IPS-20b (cell line): ENCODE data around the gene FDX2.
A peak's percentile ranks its signal among the peaks of the same experiment; 100 is the strongest.

Source experiments
- H3K27ac ChIP-seq: one replicate; pipeline ENCODE4 v1.5.1; 2013; ENCODE audit warnings: low read length
- H3K27me3 ChIP-seq: 2 replicates; pipeline ENCODE4 v1.6.1; 2013; ENCODE audit warnings: mild to moderate bottlenecking, low read length, inconsistent platforms; ENCODE audit not compliant: insufficient read depth
- H3K36me3 ChIP-seq: 2 replicates; pipeline ENCODE4 v1.6.1; 2013; ENCODE audit warnings: low read depth, mild to moderate bottlenecking, inconsistent platforms, low read length, moderate library complexity; ENCODE audit not compliant: insufficient read depth
- H3K4me1 ChIP-seq: 2 replicates; pipeline ENCODE4 v1.6.1; 2013; ENCODE audit warnings: mild to moderate bottlenecking, control low read depth, inconsistent platforms, low read length, moderate library complexity; ENCODE audit not compliant: insufficient read depth
- H3K4me3 ChIP-seq: 2 replicates; pipeline ENCODE4 v1.5.1; 2013; ENCODE audit warnings: mild to moderate bottlenecking, low read length, inconsistent platforms
- H3K9ac ChIP-seq: 2 replicates; pipeline ENCODE4 v1.6.1; 2013; ENCODE audit warnings: low read depth, mild to moderate bottlenecking, inconsistent platforms, low read length, moderate library complexity
- H3K9me3 ChIP-seq: 2 replicates; pipeline ENCODE4 v1.6.1; 2013; ENCODE audit warnings: mild to moderate bottlenecking, low read depth, low read length, inconsistent platforms; ENCODE audit not compliant: insufficient read depth

The FDX2 gene

GRCh38 chr19:10316229-10317044, 622 bp upstream of the FDX2 start:
- no peaks in the 10 kb centered on the region for H3K27me3 ChIP-seq
- peaks cover 34% of the 10 kb centered on the region for H3K36me3 ChIP-seq
- H3K9me3 ChIP-seq: no peaks in the 10 kb centered on the region
- no peaks in the 10 kb centered on the region; the same call in 1 of the 2 replicates for H3K4me1 ChIP-seq
- peak overlapping the region; percentile 78; the same call in 1 of the 2 replicates for H3K9ac ChIP-seq
- peak overlapping the region; percentile 87; the same call in 1 of the 2 replicates for H3K4me3 ChIP-seq
- no peak overlapping the region for H3K27ac ChIP-seq

DNA sequence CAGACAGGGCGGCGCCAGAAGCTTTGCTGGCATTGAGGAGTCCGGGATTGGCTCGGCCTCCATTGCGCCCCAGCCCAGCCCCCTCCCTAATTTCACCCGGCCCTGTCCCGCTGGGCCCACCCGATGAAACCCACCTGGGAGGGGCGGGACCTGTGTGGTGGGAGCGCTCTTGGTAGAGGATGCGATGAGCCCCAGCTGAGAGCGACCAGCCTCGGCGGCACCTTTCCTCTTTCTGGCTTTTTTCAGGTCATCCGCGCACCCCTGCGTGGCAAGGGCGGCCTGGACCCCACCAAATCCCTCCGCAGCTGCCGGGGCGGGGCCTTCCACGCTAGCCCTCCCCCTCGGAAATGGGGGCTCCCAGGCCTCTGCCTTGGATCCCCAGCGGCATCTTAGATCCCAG, 6.4 kb downstream of the FDX2 start, which contains the start of gene ZGLP1:
ZGLP1 (minus strand) TSS at position 393 of the 400 bp plus-strand sequence.
- Histone ChIP-seq H3K4me1 (no peaks in the 10 kb centered on the region), H3K27me3 (no peaks in the 10 kb centered on the region), H3K9me3 (no peaks in the 10 kb centered on the region), H3K36me3 (peaks cover 6% of the 10 kb centered on the region; the same call in 1 of the 2 replicates), H3K4me3 (no peak within 1 kb of the TSS), H3K9ac (no peak within 1 kb of the TSS), H3K27ac (no peak within 1 kb of the TSS)

- Histone ChIP-seq H3K4me3 (no peak overlapping the region), H3K9me3 (no peaks in the 10 kb centered on the region), H3K27me3 (no peaks in the 10 kb centered on the region; the same call in 1 of the 2 replicates), H3K9ac (no peak overlapping the region), H3K27ac (no peak overlapping the region), H3K4me1 (no peaks in the 10 kb centered on the region), H3K36me3 (peaks cover 6% of the 10 kb centered on the region; the same call in 1 of the 2 replicates)
Measured at GRCh38 chr19:10306327-10306726, 9.5 kb downstream of the FDX2 start.

DNA sequence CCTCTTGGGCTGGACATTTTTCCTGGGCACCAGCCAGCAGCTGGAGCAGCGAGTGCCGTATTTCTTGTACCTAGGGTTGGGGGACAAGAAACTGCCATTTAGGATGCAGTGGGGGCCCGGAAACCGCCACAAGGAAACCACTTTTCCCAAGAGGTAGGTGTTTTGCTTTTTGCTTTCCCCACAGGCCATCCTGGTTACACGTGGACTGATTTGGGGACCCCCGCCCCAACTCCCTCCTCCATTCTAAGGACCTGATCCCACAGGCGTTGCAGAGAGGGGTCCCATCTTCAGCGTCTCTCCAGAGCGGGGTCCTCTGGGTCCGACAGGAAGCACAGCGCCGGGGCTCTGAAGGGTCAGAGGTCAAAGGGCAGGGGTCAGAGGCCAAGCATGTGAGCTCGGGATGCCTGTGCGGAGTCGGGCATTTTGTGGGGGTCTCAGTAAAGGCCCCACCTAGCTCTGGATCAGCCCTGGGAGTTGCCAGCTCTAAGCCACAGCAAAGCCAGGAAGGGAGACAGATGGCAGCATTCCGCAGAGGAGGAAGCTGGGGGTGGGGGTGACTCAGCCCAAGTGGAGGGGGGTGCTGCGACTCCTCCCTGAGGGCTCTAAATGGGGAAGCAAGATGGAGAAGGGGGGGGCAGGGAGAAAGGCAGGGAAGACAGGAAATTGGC, 10.5 kb downstream of the FDX2 start:
- Histone ChIP-seq H3K9me3 (no peaks in the 10 kb centered on the region), H3K27ac (no peak overlapping the region), H3K4me3 (no peak overlapping the region), H3K27me3 (no peaks in the 10 kb centered on the region; the same call in 1 of the 2 replicates), H3K4me1 (no peaks in the 10 kb centered on the region), H3K36me3 (peaks cover 6% of the 10 kb centered on the region; the same call in 1 of the 2 replicates), H3K9ac (no peak overlapping the region)

DNA sequence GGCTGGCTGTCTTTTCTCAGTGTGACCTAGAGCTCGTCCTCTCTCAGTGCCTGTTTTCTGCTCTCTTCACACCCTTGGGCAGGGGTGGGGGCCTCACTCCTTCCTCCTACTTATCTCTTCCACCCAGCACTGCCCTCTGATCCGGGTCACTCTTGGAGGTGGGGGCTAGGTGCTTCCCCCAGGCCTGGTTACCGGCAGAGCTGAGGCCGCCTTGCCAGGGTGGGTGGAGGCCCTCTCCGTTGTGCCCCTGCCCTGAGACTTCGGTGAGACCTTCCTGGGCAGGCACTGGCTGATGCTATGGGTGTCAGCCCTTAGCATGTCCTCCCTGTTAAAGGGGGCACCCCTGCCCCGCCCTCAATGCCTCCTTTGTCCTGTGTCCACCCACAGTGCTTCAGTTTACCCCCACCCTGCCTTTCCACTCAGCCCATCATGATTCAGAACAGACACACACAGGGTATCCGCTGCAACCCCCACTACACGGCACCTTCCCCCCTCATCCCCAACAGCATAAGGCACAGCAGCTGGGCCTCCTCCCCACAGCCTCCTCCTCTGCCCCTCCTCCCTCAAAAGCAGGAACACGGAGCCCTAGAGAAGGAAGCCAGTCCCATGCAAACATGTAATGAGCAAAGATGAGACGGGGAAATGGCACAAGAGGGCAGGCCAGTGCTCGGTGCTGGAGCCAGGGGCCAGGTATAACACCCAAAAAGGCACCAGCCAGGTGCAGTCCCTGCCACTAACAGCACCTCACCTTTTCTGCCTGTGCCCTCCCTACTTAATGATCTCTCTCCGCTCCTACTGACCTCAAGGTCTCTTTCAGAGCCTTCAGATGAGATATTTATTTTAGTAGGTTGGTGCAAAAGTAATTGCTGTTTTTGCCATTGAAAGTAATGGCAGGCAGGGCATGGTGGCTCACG, 16.0 kb downstream of the FDX2 start:
- Histone ChIP-seq H3K4me3 (no peak overlapping the region), H3K9ac (no peak overlapping the region), H3K27ac (no peak overlapping the region), H3K36me3 (no peaks in the 10 kb centered on the region), H3K27me3 (peaks cover 30% of the 10 kb centered on the region), H3K9me3 (no peaks in the 10 kb centered on the region), H3K4me1 (no peaks in the 10 kb centered on the region)

DNA sequence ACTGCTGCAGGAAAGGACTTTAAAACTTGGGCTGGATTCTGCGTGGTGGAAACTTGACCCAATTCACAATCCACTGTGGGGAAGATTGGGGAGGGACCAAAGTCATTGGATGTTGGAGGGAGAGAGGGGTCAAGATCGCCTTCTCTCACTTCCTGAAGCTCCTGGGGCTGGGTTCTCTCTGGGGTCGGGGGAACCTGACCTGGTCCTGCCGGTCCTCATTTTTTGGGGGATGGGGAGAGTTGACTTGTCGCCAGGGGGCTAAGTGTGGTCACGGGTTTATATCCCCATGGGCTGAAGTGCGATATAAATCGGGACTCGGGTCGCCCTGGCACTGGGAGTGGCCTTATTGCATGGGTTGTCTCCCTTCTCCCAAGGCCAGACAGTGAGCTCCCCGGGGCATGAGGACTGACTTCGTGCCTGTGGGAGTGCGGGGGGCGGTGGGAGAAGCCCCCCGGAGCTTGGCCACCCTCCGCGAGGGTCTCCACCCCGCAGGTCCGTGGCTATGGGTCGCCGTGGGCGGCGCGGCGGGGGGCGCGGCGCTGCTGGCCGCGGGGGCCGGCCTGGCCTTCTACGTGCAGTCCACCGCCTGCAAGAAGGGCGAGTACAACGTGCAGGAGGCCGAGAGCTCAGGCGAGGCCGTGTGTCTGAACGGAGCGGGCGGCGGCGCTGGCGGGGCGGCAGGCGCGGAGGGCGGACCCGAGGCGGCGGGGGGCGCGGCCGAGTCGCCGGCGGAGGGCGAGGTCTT, 19.8 kb downstream of the FDX2 start:
- no peaks in the 10 kb centered on the region for H3K9me3 ChIP-seq
- peaks cover 5% of the 10 kb centered on the region; the same call in 1 of the 2 replicates for H3K4me1 ChIP-seq
- H3K4me3 ChIP-seq: peak overlapping the region; percentile 49; the same call in 1 of the 2 replicates
- peaks cover 68% of the 10 kb centered on the region for H3K27me3 ChIP-seq
- H3K9ac ChIP-seq: no peak overlapping the region
- no peak overlapping the region for H3K27ac ChIP-seq
- no peaks in the 10 kb centered on the region for H3K36me3 ChIP-seq

DNA sequence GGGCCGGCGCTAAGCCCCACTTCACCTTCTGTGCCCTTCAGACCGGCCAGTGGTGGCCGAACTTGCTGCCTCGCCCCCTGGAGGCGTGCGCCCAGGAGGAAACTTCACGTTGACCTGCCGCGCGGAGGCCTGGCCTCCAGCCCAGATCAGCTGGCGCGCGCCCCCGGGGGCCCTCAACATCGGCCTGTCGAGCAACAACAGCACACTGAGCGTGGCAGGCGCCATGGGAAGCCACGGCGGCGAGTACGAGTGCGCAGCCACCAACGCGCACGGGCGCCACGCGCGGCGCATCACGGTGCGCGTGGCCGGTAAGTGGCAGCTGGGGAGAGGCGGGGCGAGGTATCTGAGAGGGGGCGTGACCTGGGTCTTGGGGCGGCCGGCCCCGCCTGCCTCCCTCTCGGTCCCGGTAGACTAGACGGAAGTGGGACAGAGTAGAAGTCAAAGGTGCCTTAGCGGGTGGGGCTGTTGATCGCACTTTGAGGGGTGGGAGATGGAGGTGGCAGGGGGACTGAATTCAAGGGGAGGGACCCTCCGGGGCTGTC, 20.4 kb downstream of the FDX2 start:
- no peak overlapping the region for H3K9ac ChIP-seq
- H3K4me3 ChIP-seq: peak overlapping the region; percentile 49; the same call in 1 of the 2 replicates
- H3K27me3 ChIP-seq: peaks cover 75% of the 10 kb centered on the region
- H3K9me3 ChIP-seq: no peaks in the 10 kb centered on the region
- H3K4me1 ChIP-seq: peaks cover 6% of the 10 kb centered on the region; the same call in 1 of the 2 replicates
- H3K36me3 ChIP-seq: no peaks in the 10 kb centered on the region
- H3K27ac ChIP-seq: no peak overlapping the region

- Histone ChIP-seq H3K9ac (no peak overlapping the region), H3K27me3 (peaks cover 85% of the 10 kb centered on the region), H3K4me1 (peaks cover 8% of the 10 kb centered on the region; the same call in 1 of the 2 replicates)
Measured at GRCh38 chr19:10294368-10294697, 21.5 kb downstream of the FDX2 start.

DNA sequence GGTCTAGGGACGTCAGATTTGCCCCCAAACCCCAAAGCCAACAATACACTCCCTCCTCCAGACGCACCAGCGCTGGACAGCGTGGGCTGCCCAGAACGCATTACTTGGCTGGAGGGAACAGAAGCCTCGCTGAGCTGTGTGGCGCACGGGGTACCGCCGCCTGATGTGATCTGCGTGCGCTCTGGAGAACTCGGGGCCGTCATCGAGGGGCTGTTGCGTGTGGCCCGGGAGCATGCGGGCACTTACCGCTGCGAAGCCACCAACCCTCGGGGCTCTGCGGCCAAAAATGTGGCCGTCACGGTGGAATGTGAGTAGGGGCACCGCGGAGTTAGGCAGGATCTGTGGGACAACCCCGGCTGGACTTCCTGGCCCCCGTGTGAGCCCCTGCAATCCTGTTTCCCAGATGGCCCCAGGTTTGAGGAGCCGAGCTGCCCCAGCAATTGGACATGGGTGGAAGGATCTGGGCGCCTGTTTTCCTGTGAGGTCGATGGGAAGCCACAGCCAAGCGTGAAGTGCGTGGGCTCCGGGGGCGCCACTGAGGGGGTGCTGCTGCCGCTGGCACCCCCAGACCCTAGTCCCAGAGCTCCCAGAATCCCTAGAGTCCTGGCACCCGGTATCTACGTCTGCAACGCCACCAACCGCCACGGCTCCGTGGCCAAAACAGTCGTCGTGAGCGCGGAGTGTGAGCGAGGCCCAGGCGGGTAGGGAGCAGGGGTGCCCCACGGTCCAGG, 22.0 kb downstream of the FDX2 start:
- Histone ChIP-seq H3K4me3 (no peak overlapping the region), H3K36me3 (no peaks in the 10 kb centered on the region), H3K27me3 (peaks cover 90% of the 10 kb centered on the region), H3K9me3 (no peaks in the 10 kb centered on the region), H3K4me1 (peaks cover 11% of the 10 kb centered on the region; the same call in 1 of the 2 replicates), H3K9ac (no peak overlapping the region), H3K27ac (no peak overlapping the region)

More at GRCh38 chr19:10294368-10294697, 21.5 kb downstream of the FDX2 start:
- no peaks in the 10 kb centered on the region for H3K36me3 ChIP-seq
- H3K27ac ChIP-seq: no peak overlapping the region
- no peaks in the 10 kb centered on the region for H3K9me3 ChIP-seq
- no peak overlapping the region for H3K4me3 ChIP-seq
